Chondrocyte (in vitro differentiated cells): Measurements from ENCODE around the gene SALL1. TPM values are rescaled to one million over a fixed set of nuclear protein-coding genes. Genes with fewer than 3 reads are reported as not detected.

Experiments
- DNase-seq: peaks from one replicate; pipeline ENCODE4 v3.0.0; 2021; ENCODE audit warnings: mixed read lengths, low spot score
- H3K27ac Mint-ChIP-seq: one replicate; pipeline ENCODE4 v1.8.0; 2021; ENCODE audit warnings: mild to moderate bottlenecking, moderate library complexity, mixed read lengths; ENCODE audit not compliant: unreplicated experiment
- H3K27me3 Mint-ChIP-seq: 2 replicates; pipeline ENCODE4 v1.8.0; 2021; ENCODE audit warnings: low read depth, mixed read lengths
- H3K36me3 Mint-ChIP-seq: 2 replicates; pipeline ENCODE4 v1.8.0; 2021; ENCODE audit warnings: low read depth, mixed read lengths
- H3K4me1 Mint-ChIP-seq: 2 replicates; pipeline ENCODE4 v1.8.0; 2021; ENCODE audit warnings: low read depth, mild to moderate bottlenecking, mixed read lengths
- H3K4me3 Mint-ChIP-seq: one replicate; pipeline ENCODE4 v1.8.0; 2021; ENCODE audit warnings: mild to moderate bottlenecking, moderate library complexity, mixed read lengths; ENCODE audit not compliant: unreplicated experiment
- H3K9me3 Mint-ChIP-seq: 2 replicates; pipeline ENCODE4 v1.8.0; 2021; ENCODE audit warnings: low read depth, mixed read lengths
- CTCF ChIP-seq: fragments of 200-600 bp; sonication (generic); IDR thresholded peaks from 2 replicates; pipeline ENCODE4 v1.5.0; 2021; ENCODE audit warnings: antibody characterized with exemption, mild to moderate bottlenecking, moderate library complexity
- total RNA-seq: library from RNA; stranded (reverse); gene quantifications from 3 replicates; pipeline ENCODE4 v1.2.1, GENCODE V29; 2021

The SALL1 gene
- total RNA-seq, 1 donor from 2014 or later = 0.20 TPM

DNA sequence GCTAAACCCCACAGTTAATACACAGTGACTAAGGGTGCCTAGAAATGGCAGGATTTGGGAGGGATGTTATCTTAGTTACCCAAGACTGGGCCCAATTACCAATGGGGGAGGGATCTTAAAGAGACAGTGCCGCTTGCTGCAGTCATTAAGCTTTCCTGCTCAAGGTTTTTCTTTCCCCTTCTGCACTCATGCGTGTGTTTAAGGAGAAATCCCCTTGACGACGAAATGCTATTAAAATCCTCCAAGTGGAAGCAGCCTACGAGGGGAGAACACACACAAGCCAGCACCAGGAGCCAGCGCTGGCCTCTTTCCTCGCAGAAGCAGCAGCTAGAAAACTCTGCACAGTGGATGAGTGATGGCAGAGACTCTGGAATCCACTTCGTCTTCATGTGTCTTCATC is 22.0 kb downstream of the SALL1 start:
- no peak for TF ChIP-seq CTCF
- Mint-ChIP-seq H3K27ac (no peak overlapping the region), H3K36me3 (no peaks in the 10 kb centered on the region), H3K27me3 (peaks cover 35% of the 10 kb centered on the region), H3K4me1 (peaks cover 8% of the 10 kb centered on the region), H3K9me3 (no peaks in the 10 kb centered on the region), H3K4me3 (no peak overlapping the region)
- DNase-seq = no peak

DNA sequence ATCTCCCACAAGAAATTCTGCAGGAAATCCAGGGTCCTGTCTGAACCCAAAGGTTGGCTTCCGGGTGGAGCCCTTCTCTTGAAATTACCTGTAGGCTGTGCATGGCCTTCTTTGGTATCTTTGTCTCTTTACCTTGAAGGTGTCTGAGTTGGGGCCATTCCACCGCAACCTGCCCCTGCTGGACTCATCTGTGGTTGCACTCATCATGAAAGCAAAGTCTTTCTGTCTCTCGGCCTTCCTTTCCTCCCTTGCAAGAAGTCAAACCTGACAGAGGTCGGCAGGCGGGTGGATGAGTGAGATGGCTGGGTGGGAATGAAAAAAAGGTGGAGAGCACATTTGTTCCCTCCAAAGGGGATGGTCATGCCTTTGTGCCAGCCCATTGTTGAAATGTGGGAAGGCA is 25.1 kb downstream of the SALL1 start:
- no peak overlapping the region for H3K4me3 Mint-ChIP-seq
- TF ChIP-seq CTCF = no peak
- peaks cover 21% of the 10 kb centered on the region for H3K27me3 Mint-ChIP-seq
- no peaks in the 10 kb centered on the region for H3K9me3 Mint-ChIP-seq
- H3K4me1 Mint-ChIP-seq = no peaks in the 10 kb centered on the region
- no peaks in the 10 kb centered on the region for H3K36me3 Mint-ChIP-seq
- no peak overlapping the region for H3K27ac Mint-ChIP-seq
- no peak for DNase-seq

- Mint-ChIP-seq H3K9me3 (no peaks in the 10 kb centered on the region), H3K36me3 (no peaks in the 10 kb centered on the region), H3K27ac (no peak overlapping the region), H3K27me3 (peaks cover 23% of the 10 kb centered on the region), H3K4me3 (no peak overlapping the region), H3K4me1 (no peaks in the 10 kb centered on the region)
- no peak for TF ChIP-seq CTCF
- no peak for DNase-seq
Observed at GRCh38 chr16:51124896-51125295, 26.2 kb downstream of the SALL1 start.

GRCh38 chr16:51121850-51122249 is 29.2 kb downstream of the SALL1 start:
- DNase-seq = no peak
- H3K36me3 Mint-ChIP-seq = no peaks in the 10 kb centered on the region
- H3K27ac Mint-ChIP-seq = no peak overlapping the region
- no peaks in the 10 kb centered on the region for H3K9me3 Mint-ChIP-seq
- no peaks in the 10 kb centered on the region for H3K4me1 Mint-ChIP-seq
- peaks cover 38% of the 10 kb centered on the region for H3K27me3 Mint-ChIP-seq
- no peak for TF ChIP-seq CTCF
- H3K4me3 Mint-ChIP-seq = no peak overlapping the region

DNA sequence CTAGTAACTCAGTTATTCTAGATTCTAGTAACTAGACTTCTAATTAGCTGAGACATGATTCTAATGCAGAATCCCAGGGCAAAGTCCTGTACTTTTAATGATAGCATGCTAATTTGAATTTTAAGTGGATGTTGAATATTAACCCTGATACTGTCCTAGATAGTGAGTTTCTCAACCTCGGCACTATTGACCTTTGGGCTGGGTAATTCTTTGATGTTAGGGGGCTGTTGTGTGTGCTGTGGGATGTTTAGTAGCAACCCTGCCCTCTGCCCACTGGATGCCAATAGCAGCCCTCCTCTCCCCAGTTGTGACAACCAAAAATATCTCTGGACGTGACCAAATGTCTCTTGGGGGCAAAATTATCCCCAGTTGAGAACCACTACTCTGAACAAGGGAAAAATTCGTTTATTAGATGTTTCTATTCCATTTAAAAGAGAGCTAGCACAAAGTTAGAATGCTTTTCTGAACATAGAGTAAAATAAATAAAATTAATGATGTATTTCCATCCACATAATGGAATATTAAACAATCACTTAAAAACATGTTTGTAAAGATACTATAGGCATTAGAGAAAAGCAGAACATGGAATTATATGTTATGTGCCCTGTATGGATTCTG is 30.2 kb downstream of the SALL1 start:
- DNase-seq = no peak
- no peaks in the 10 kb centered on the region for H3K36me3 Mint-ChIP-seq
- H3K4me1 Mint-ChIP-seq = no peaks in the 10 kb centered on the region
- no peaks in the 10 kb centered on the region for H3K9me3 Mint-ChIP-seq
- H3K4me3 Mint-ChIP-seq = no peak overlapping the region
- H3K27ac Mint-ChIP-seq = no peak overlapping the region
- peaks cover 37% of the 10 kb centered on the region for H3K27me3 Mint-ChIP-seq
- TF ChIP-seq CTCF = no peak
